H1 (cell line): Measurements from ENCODE around the gene ACKR2. TPM values are rescaled to one million over a fixed set of nuclear protein-coding genes. Genes with fewer than 3 reads are reported as not detected.

Source experiments
- CTCF ChIA-PET: fragments of 300-600 bp; sonication (Branson Sonifier 250); formaldehyde crosslinking; loops from one replicate; lab custom pipeline; 2021; ENCODE audit not compliant: partially characterized antibody; lab: Charles Lee
- POLR2A ChIA-PET: fragments of 300-600 bp; sonication (Branson Sonifier 250); formaldehyde crosslinking; loops from one replicate; lab custom pipeline; 2021; ENCODE audit warnings: inconsistent platforms; ENCODE audit not compliant: partially characterized antibody; lab: Charles Lee
- DNase-seq, 2 experiments: peaks; one replicate each; pipeline versions ENCODE4 v3.0.0 to v3.0.0-alpha.2; 2010 to 2022; ENCODE audit warnings: low spot score in 2 of 2, low read depth in 1 of 2, mixed read lengths in 1 of 2
- FAIRE-seq: peaks from 2 replicates; lab custom pipeline; 2011; peaks lifted over from hg19 to GRCh38; lab: Jason Lieb, UNC
- H2AFZ ChIP-seq: 2 replicates; pipeline ENCODE4 v1.8.1; 2012; ENCODE audit warnings: low read length, inconsistent platforms
- H2AK5ac ChIP-seq: 2 replicates; pipeline ENCODE4 v1.6.1; 2013; ENCODE audit warnings: low read depth, low read length
- H2BK120ac ChIP-seq: replicated peaks from 2 replicates; pipeline ENCODE3; 2013; ENCODE audit warnings: low read depth, low read length, inconsistent platforms
- H2BK12ac ChIP-seq: 2 replicates; pipeline ENCODE4 v1.6.1; 2013; ENCODE audit warnings: low read depth, low read length
- H2BK15ac ChIP-seq: 2 replicates; pipeline ENCODE4 v1.6.1; 2013; ENCODE audit warnings: low read length
- H2BK20ac ChIP-seq: 2 replicates; pipeline ENCODE4 v1.6.1; 2013; ENCODE audit warnings: low read length
- H2BK5ac ChIP-seq: 2 replicates; pipeline ENCODE4 v1.6.1; 2013; ENCODE audit warnings: low read depth, low read length
- H3K14ac ChIP-seq: 2 replicates; pipeline ENCODE4 v1.6.1; 2013; ENCODE audit warnings: inconsistent platforms; ENCODE audit not compliant: insufficient read length
- H3K18ac ChIP-seq: 2 replicates; pipeline ENCODE4 v1.6.1; 2013; ENCODE audit warnings: low read length; ENCODE audit errors: extremely low read depth
- H3K23ac ChIP-seq: 2 replicates; pipeline ENCODE4 v1.6.1; 2013; ENCODE audit warnings: inconsistent platforms; ENCODE audit not compliant: insufficient read length
- H3K23me2 ChIP-seq: 2 replicates; pipeline ENCODE4 v1.6.1; 2013; ENCODE audit warnings: low read depth, low read length
- H3K27ac ChIP-seq: 2 replicates; pipeline ENCODE4 v1.6.1; 2011; ENCODE audit warnings: low read depth, low read length, inconsistent platforms
- H3K27me3 ChIP-seq, 4 experiments: replicated peaks in 1 of 4; 1 replicate in 1 of 4; 2 replicates in 3 of 4; pipeline versions ENCODE4 v1.6.1 to v1.8.1; 2011 to 2013; ENCODE audit warnings: low read length in 3 of 4, mild to moderate bottlenecking in 3 of 4, inconsistent platforms in 2 of 4, mixed read lengths in 2 of 4, moderate library complexity in 1 of 4; ENCODE audit not compliant: control insufficient read depth in 3 of 4, insufficient read depth in 3 of 4; ENCODE audit errors: extremely low read depth in 1 of 4
- H3K36me3 ChIP-seq, 4 experiments: 2 replicates each; pipeline versions ENCODE4 v1.6.1 to v1.8.1; 2011 to 2013; ENCODE audit warnings: mild to moderate bottlenecking in 4 of 4, low read length in 3 of 4, moderate library complexity in 2 of 4, control low read depth in 1 of 4, inconsistent platforms in 1 of 4; ENCODE audit not compliant: insufficient read depth in 4 of 4, control insufficient read depth in 2 of 4
- H3K4ac ChIP-seq: replicated peaks from 2 replicates; pipeline ENCODE3; 2013; ENCODE audit warnings: low read length, low read depth, mixed read lengths, inconsistent platforms; ENCODE audit not compliant: insufficient read length
- H3K4me1 ChIP-seq, 4 experiments: replicated peaks in 1 of 4; 1 replicate in 1 of 4; 2 replicates in 3 of 4; pipeline versions ENCODE4 v1.6.1 to v1.8.1; 2011 to 2013; ENCODE audit warnings: low read length in 3 of 4, inconsistent platforms in 2 of 4, mixed read lengths in 1 of 4; ENCODE audit not compliant: insufficient read depth in 4 of 4, control insufficient read depth in 3 of 4
- H3K4me2 ChIP-seq, 2 experiments: 2 replicates each; pipeline versions ENCODE4 v1.6.1 to v1.8.1; 2011 to 2013; ENCODE audit warnings: low read depth in 2 of 2, low read length in 2 of 2, control low read depth in 1 of 2, inconsistent platforms in 1 of 2, mild to moderate bottlenecking in 1 of 2; ENCODE audit not compliant: insufficient read depth in 1 of 2
- H3K4me3 ChIP-seq, 4 experiments: fragments of 200-600, 300-600 bp in 1 of 4; sonication (generic), shearing (Covaris generic), sonication (Bioruptor Twin) in 1 of 4; 2 replicates each; pipeline versions ENCODE4 v1.5.1 to v1.8.1; 2011 to 2016; ENCODE audit warnings: low read length in 4 of 4, low read depth in 3 of 4, control low read depth in 2 of 4, inconsistent platforms in 2 of 4, mild to moderate bottlenecking in 2 of 4, mixed read lengths in 1 of 4, moderate library complexity in 1 of 4; ENCODE audit not compliant: insufficient read depth in 2 of 4; ENCODE audit errors: extremely low read depth in 1 of 4
- H3K56ac ChIP-seq: replicated peaks from 2 replicates; pipeline ENCODE3; 2013; ENCODE audit warnings: low read depth, mild to moderate bottlenecking, mixed read lengths, low read length, inconsistent platforms; ENCODE audit not compliant: insufficient read length
- H3K79me1 ChIP-seq: 2 replicates; pipeline ENCODE4 v1.6.1; 2013; ENCODE audit warnings: low read depth, low read length, control low read depth
- H3K79me2 ChIP-seq, 2 experiments: 2 replicates each; pipeline versions ENCODE4 v1.6.1 to v1.8.1; 2012 to 2013; ENCODE audit warnings: low read length in 2 of 2, mild to moderate bottlenecking in 2 of 2, inconsistent platforms in 1 of 2; ENCODE audit not compliant: insufficient read depth in 2 of 2, control insufficient read depth in 1 of 2
- H3K9ac ChIP-seq, 4 experiments: replicated peaks in 1 of 4; 1 replicate in 1 of 4; 2 replicates in 3 of 4; pipeline versions ENCODE4 v1.6.1 to v1.8.1; 2011 to 2013; ENCODE audit warnings: low read depth in 3 of 4, low read length in 3 of 4, control low read depth in 2 of 4, mild to moderate bottlenecking in 2 of 4, moderate library complexity in 2 of 4, inconsistent platforms in 1 of 4; ENCODE audit errors: extremely low read depth in 1 of 4
- H3K9me3 ChIP-seq, 2 experiments: 2 replicates each; pipeline versions ENCODE4 v1.6.1 to v1.8.1; 2012 to 2013; ENCODE audit warnings: mild to moderate bottlenecking in 2 of 2, moderate library complexity in 2 of 2, control low read depth in 1 of 2, inconsistent platforms in 1 of 2, low read depth in 1 of 2, low read length in 1 of 2, mixed read lengths in 1 of 2; ENCODE audit not compliant: insufficient read depth in 2 of 2
- H4K20me1 ChIP-seq, 2 experiments: replicated peaks in 1 of 2; 2 replicates each; pipeline versions ENCODE3 to v1.8.1; 2011 to 2013; ENCODE audit warnings: inconsistent platforms in 2 of 2, low read length in 2 of 2, mild to moderate bottlenecking in 1 of 2; ENCODE audit not compliant: insufficient read depth in 2 of 2, control insufficient read depth in 1 of 2
- H4K5ac ChIP-seq: 2 replicates; pipeline ENCODE4 v1.6.1; 2013; ENCODE audit warnings: low read length, low read depth, mixed read lengths, inconsistent platforms; ENCODE audit not compliant: insufficient read length
- H4K8ac ChIP-seq: 2 replicates; pipeline ENCODE4 v1.8.0; 2013; ENCODE audit warnings: mild to moderate bottlenecking, moderate library complexity, low read length, inconsistent platforms; ENCODE audit not compliant: insufficient read depth; ENCODE audit errors: extremely low read depth
- H4K91ac ChIP-seq: replicated peaks from 2 replicates; pipeline ENCODE3; 2013; ENCODE audit warnings: low read length, mixed read lengths, inconsistent platforms; ENCODE audit not compliant: insufficient read length
- CHD1 ChIP-seq: IDR thresholded peaks from 2 replicates; pipeline ENCODE4 v1.6.1; 2012; ENCODE audit warnings: low read depth, low read length, improper control_type of control experiment
- FOSL1 ChIP-seq: IDR thresholded peaks from 2 replicates; pipeline ENCODE4 v1.6.1; 2011; ENCODE audit warnings: mild to moderate bottlenecking, low read depth, low read length, moderate library complexity; ENCODE audit not compliant: insufficient read depth
- SUZ12 ChIP-seq: fragments of 200-600 bp; sonication (generic); IDR thresholded peaks from 2 replicates; pipeline ENCODE4 v1.6.1; 2012; ENCODE audit warnings: mild to moderate bottlenecking, inconsistent platforms, low read length, moderate library complexity, mixed read lengths
- polyA plus RNA-seq, 7 experiments: library from polyadenylated mRNA; depleted of rRNA in 3 of 7; stranded (reverse) in 5 of 7; unstranded in 2 of 7; fragments of >200 nt in 5 of 7; fragments of 200-250 nt in 2 of 7; gene quantifications; 1 replicate in 5 of 7; 2 replicates in 1 of 7; 4 replicates in 1 of 7; pipeline versions ENCODE4 v1.2.1 to v1.2.3, GENCODE V29; 2011 to 2013; ENCODE audit warnings: missing spikeins in 2 of 7, mixed read lengths in 2 of 7
- total RNA-seq: library from RNA; stranded (reverse); fragmentation: NEBNext Ultra II Directional; extraction: Animal tissue kit (Norgen Biotek cat#: 25700); gene quantifications from 2 replicates; pipeline ENCODE4 v1.2.1, GENCODE V29; 2021
- TF ChIP-seq, protein P1 (sequence below), 3 experiments: IDR thresholded peaks; 1 replicate in 2 of 3; 2 replicates in 1 of 3; pipeline versions ENCODE4 v1.5.1 to v1.6.1; 2011; ENCODE audit warnings: low read length in 3 of 3, mild to moderate bottlenecking in 3 of 3, inconsistent platforms in 2 of 3, low read depth in 1 of 3, moderate library complexity in 1 of 3; ENCODE audit not compliant: insufficient read depth in 1 of 3; ENCODE audit errors: control extremely low read depth in 1 of 3

ACKR2 gene
- total and polyA plus RNA-seq, 2 of the 8 experiments (the other 6 are each of a cell fraction or from before 2014, with no cell fraction given) = 0.09 to 0.12 TPM

DNA sequence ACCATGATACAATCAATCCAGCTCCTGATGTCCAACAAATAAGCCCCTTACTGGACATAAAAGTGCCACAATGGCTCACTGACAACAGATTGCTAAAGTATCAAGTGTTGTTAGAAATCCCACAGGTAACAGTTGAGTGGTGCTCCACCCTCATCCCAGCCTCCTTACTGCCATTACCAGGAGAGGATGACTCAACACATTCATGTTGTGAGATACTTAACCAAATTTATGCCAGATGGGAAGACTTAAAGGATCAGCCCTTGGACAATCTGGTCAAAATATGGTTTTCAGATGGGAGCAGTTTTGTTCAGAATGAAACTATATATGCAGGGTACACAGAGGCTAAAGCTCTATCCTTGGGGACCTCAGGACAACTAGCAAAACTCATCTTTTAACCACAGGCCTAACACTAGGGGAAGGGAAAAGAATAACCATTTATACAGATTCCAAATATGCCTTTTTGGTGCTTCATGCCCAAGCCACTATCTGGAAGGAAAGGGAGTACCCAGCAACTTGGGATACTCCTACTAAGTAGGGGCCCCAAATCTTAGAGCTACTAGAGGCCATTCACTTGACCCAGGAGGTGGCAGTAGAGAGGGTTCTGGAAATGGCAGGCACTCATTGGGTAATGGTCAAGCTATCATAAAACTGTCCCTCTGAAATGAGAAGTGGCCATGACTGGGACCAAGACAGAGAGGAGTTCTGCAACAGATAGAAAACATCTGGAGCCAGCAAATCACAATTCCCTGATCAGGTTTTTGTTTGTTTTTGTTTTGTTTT, 89.8 kb downstream of the ACKR2 start:
- Histone ChIP-seq H2BK120ac (no peak overlapping the region), H4K8ac (no peak overlapping the region), H3K36me3 (no peaks in the 10 kb centered on the region), H3K9me3 (no peaks in the 10 kb centered on the region), H3K4ac (no peak overlapping the region), H3K27ac (no peak overlapping the region), H3K27me3 (no peaks in the 10 kb centered on the region), H3K23me2 (no peaks in the 10 kb centered on the region), H3K79me2 (no peaks in the 10 kb centered on the region), H3K4me2 (no peak overlapping the region), H3K4me3 (no peak overlapping the region), H3K56ac (no peak overlapping the region)
- CTCF ChIA-PET = interaction anchor here (0.9 to 1.5 kb wide), 4 partner anchors 12 to 216 kb away, joined by 3 to 5 read pairs (median 4); no protein-coding TSS in a partner anchor
- no peak for FAIRE-seq
- no peak for TF ChIP-seq CHD1
- no peak for TF ChIP-seq FOSL1
- TF ChIP-seq, protein P1, sequence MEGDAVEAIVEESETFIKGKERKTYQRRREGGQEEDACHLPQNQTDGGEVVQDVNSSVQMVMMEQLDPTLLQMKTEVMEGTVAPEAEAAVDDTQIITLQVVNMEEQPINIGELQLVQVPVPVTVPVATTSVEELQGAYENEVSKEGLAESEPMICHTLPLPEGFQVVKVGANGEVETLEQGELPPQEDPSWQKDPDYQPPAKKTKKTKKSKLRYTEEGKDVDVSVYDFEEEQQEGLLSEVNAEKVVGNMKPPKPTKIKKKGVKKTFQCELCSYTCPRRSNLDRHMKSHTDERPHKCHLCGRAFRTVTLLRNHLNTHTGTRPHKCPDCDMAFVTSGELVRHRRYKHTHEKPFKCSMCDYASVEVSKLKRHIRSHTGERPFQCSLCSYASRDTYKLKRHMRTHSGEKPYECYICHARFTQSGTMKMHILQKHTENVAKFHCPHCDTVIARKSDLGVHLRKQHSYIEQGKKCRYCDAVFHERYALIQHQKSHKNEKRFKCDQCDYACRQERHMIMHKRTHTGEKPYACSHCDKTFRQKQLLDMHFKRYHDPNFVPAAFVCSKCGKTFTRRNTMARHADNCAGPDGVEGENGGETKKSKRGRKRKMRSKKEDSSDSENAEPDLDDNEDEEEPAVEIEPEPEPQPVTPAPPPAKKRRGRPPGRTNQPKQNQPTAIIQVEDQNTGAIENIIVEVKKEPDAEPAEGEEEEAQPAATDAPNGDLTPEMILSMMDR (IDR thresholded peaks at IDR 0.05; ENCODE audit: control extremely low read depth in 1 of 3, insufficient read depth in 1 of 3, low read depth in 1 of 3, low read length in 3 of 3) = peak in 2 of 3 experiments; percentile 27 to 34; a peak in 2 of 4 replicates
- no peak for TF ChIP-seq SUZ12
- TF ChIP-seq, all 59 proteins: peak for 1
- Histone ChIP-seq H3K23ac (no peak overlapping the region), H4K91ac (no peak overlapping the region), H2AK5ac (no peak overlapping the region), H2BK12ac (no peak overlapping the region), H3K79me1 (no peaks in the 10 kb centered on the region), H2AFZ (no peak overlapping the region), H2BK15ac (no peak overlapping the region), H2BK20ac (no peak overlapping the region), H2BK5ac (no peak overlapping the region), H3K4me1 (no peaks in the 10 kb centered on the region; a peak in 1 of 7 replicates), H3K9ac (no peak overlapping the region), H3K18ac (no peak overlapping the region), H4K20me1 (no peaks in the 10 kb centered on the region), H3K14ac (no peak overlapping the region), H4K5ac (no peak overlapping the region)
- POLR2A ChIA-PET = no interaction called here
- no peak for DNase-seq
